SU-DHL-6 (cell line): ENCODE measurements around the gene FSCN2.

ENCODE experiments used
- EZH2phosphoT487 ChIP-seq: fragments of 200-600 bp; sonication (generic), shearing (Covaris generic); conservative IDR thresholded peaks from 2 replicates; pipeline ENCODE4 v1.6.1; 2018; ENCODE audit warnings: mild to moderate bottlenecking, antibody characterized with exemption, low read length, moderate library complexity, mixed read lengths
- TF ChIP-seq, protein P1 (sequence below): fragments of 200-600 bp; sonication (generic); IDR thresholded peaks from one replicate; pipeline ENCODE4 v1.5.1; 2017; ENCODE audit warnings: antibody characterized with exemption, mild to moderate bottlenecking, low read length, moderate library complexity; ENCODE audit not compliant: insufficient read depth, poor library complexity, severe bottlenecking

DNA sequence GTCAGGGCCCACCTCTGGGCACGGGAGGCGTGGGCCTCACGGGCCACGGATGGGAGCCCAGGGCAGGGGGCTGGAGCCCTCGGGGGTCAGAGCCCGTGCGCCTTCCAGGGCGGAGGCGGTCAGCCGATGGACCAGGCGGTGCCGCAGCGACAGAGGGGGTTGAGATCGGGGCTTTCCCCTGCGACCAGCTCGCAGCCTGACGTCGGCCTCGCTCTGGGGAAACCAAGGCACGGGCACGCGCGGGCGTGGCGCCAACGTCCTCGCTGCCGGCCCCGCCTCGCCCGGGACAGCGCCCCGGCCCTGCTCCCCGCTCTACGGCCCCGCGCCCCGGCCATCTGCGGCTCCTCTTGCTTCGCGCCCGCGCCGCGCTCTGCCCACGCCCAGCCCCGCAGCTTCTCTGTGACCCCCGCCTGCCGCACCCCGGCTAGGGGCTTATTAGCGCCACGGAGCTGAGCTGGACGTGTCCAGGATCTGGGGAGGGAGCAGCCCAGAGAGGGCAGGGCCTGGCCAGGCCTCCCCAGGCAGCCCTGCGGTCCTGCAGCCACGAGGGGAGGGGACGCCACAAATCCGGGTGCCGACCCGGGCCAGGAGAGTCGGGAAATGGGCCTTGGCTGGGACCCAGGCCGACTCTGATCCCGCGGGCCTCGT lies 29.1 kb upstream of the FSCN2 start:
- TF ChIP-seq, protein P1, sequence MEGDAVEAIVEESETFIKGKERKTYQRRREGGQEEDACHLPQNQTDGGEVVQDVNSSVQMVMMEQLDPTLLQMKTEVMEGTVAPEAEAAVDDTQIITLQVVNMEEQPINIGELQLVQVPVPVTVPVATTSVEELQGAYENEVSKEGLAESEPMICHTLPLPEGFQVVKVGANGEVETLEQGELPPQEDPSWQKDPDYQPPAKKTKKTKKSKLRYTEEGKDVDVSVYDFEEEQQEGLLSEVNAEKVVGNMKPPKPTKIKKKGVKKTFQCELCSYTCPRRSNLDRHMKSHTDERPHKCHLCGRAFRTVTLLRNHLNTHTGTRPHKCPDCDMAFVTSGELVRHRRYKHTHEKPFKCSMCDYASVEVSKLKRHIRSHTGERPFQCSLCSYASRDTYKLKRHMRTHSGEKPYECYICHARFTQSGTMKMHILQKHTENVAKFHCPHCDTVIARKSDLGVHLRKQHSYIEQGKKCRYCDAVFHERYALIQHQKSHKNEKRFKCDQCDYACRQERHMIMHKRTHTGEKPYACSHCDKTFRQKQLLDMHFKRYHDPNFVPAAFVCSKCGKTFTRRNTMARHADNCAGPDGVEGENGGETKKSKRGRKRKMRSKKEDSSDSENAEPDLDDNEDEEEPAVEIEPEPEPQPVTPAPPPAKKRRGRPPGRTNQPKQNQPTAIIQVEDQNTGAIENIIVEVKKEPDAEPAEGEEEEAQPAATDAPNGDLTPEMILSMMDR, result no peak
- TF ChIP-seq EZH2phosphoT487, result no peak
